Measurements from ENCODE around the gene SRPK2. TPM values are rescaled to one million over a fixed set of nuclear protein-coding genes. Genes with fewer than 3 reads are reported as not detected.

The SRPK2 gene
- polyA plus RNA-seq, 1 of the 3 experiments (the other 2 are of a cell fraction), result 15.4 TPM

- POLR2A ChIA-PET, result no interaction called here
- peaks cover 13% of the 10 kb centered on the region for H3F3A ChIP-seq (replicated peaks; ENCODE audit: insufficient read depth)
- CTCF ChIA-PET, result interaction anchor here (0.5 to 1.5 kb wide), 3 partner anchors 18 to 355 kb away, joined by 3 to 4 read pairs (median 3); no protein-coding TSS in a partner anchor
- no peaks in the 10 kb centered on the region for H3K9me2 ChIP-seq
- H3K9ac ChIP-seq, result no peak overlapping the region
- TF ChIP-seq NFIC (IDR thresholded peaks at IDR 0.05; ENCODE audit: borderline replicate concordance) (no peak), POLR2AphosphoS5 (IDR thresholded peaks at IDR 0.05; ENCODE audit: low read depth, low read length) (no peak), GATA2 (CRISPR knock-in tag; IDR thresholded peaks at IDR 0.05) (no peak), GABPA (IDR thresholded peaks at IDR 0.05; ENCODE audit: low read depth) (no peak), MEF2A (IDR thresholded peaks at IDR 0.05; ENCODE audit: borderline replicate concordance, low read depth) (no peak), SIN3A (IDR thresholded peaks at IDR 0.05; ENCODE audit: borderline replicate concordance, low read depth, low read length) (no peak), USF2 (IDR thresholded peaks at IDR 0.05; ENCODE audit: borderline replicate concordance, low read depth, low read length) (no peak), JUND (IDR thresholded peaks at IDR 0.05) (no peak), ZBTB33 (IDR thresholded peaks at IDR 0.05; ENCODE audit: borderline replicate concordance, low read depth) (no peak), USF1 (IDR thresholded peaks at IDR 0.05; ENCODE audit: borderline replicate concordance, low read depth) (no peak), TCF12 (IDR thresholded peaks at IDR 0.05) (no peak), TAF1 (IDR thresholded peaks at IDR 0.05; ENCODE audit: borderline replicate concordance, low read depth, low read length) (no peak)
- H3K27ac ChIP-seq (ENCODE audit: low read depth in 2 of 2, low read length in 1 of 2), result no peak overlapping the region
- no peak for DNase-seq
- H4K20me1 ChIP-seq (ENCODE audit: insufficient read depth), result peaks cover 56% of the 10 kb centered on the region
- H3K4me2 ChIP-seq, result no peak overlapping the region
- peaks cover 0 to 3% of the 10 kb centered on the region in 2 experiments for H3K36me3 ChIP-seq (replicated peaks in 1 of 2; ENCODE audit: control insufficient read depth in 1 of 2, insufficient read depth in 2 of 2, low read length in 1 of 2)
- 100% methylated on average over 2 of the region's 2 CpGs for WGBS (ENCODE audit: low lambda C conversion rate)
- no peaks in the 10 kb centered on the region for H3K9me3 ChIP-seq
- H3K4me1 ChIP-seq (ENCODE audit: control insufficient read depth in 1 of 2, insufficient read depth in 2 of 2, low read depth in 1 of 2, low read length in 1 of 2), result no peaks in the 10 kb centered on the region; a peak in 1 of 4 replicates
- H3K4me3 ChIP-seq (ENCODE audit: low read depth in 2 of 2, low read length in 1 of 2), result no peak overlapping the region
- H3K27me3 ChIP-seq (ENCODE audit: insufficient read depth), result no peaks in the 10 kb centered on the region
- H3K79me2 ChIP-seq (ENCODE audit: insufficient read depth), result peaks cover 94% of the 10 kb centered on the region
- no peak overlapping the region for H2AFZ ChIP-seq (ENCODE audit: low read depth)
Observed at GRCh38 chr7:105297985-105298384, 90.7 kb downstream of the SRPK2 start.

- Histone ChIP-seq H3K4me2 (no peak overlapping the region), H4K20me1 (ENCODE audit: insufficient read depth) (peaks cover 60% of the 10 kb centered on the region), H3K79me2 (ENCODE audit: insufficient read depth) (peaks cover 96% of the 10 kb centered on the region), H3K9me2 (no peaks in the 10 kb centered on the region), H3K27me3 (ENCODE audit: insufficient read depth) (no peaks in the 10 kb centered on the region), H3K4me3 (ENCODE audit: low read depth in 2 of 2, low read length in 1 of 2) (no peak overlapping the region), H3K9me3 (no peaks in the 10 kb centered on the region), H3K4me1 (ENCODE audit: control insufficient read depth in 1 of 2, insufficient read depth in 2 of 2, low read depth in 1 of 2, low read length in 1 of 2) (no peaks in the 10 kb centered on the region; a peak in 1 of 4 replicates), H3K27ac (ENCODE audit: low read depth in 2 of 2, low read length in 1 of 2) (no peak overlapping the region), H3K9ac (no peak overlapping the region), H3F3A (replicated peaks; ENCODE audit: insufficient read depth) (peaks cover 13% of the 10 kb centered on the region), H2AFZ (ENCODE audit: low read depth) (no peak overlapping the region), H3K36me3 (replicated peaks in 1 of 2; ENCODE audit: control insufficient read depth in 1 of 2, insufficient read depth in 2 of 2, low read length in 1 of 2) (peaks cover 0 to 3% of the 10 kb centered on the region in 2 experiments)
- TF ChIP-seq SMC3 (IDR thresholded peaks at IDR 0.05; ENCODE audit: low read depth, low read length), result no peak
- TF ChIP-seq RXRA (IDR thresholded peaks at IDR 0.05; ENCODE audit: borderline replicate concordance, low read depth), result no peak
- TF ChIP-seq RAD21 (IDR thresholded peaks at IDR 0.05; ENCODE audit: low read length), result no peak
- no peak for TF ChIP-seq TAF1 (IDR thresholded peaks at IDR 0.05; ENCODE audit: borderline replicate concordance, low read depth, low read length)
- TF ChIP-seq ELF1 (IDR thresholded peaks at IDR 0.05), result no peak
- TF ChIP-seq USF2 (IDR thresholded peaks at IDR 0.05; ENCODE audit: borderline replicate concordance, low read depth, low read length), result no peak
- no peak for TF ChIP-seq CTCF (IDR thresholded peaks at IDR 0.05)
- TF ChIP-seq FOSL2 (IDR thresholded peaks at IDR 0.05; ENCODE audit: borderline replicate concordance, low read depth), result no peak
- no peak for TF ChIP-seq FOXM1 (IDR thresholded peaks at IDR 0.05; ENCODE audit: low read depth)
- WGBS (ENCODE audit: low lambda C conversion rate), result 95% methylated on average over 5 of the region's 5 CpGs
- no peak for DNase-seq
- CTCF ChIA-PET, result interaction anchor here (1.5 kb wide), 1 partner anchor 17 kb away, joined by 4 read pairs; no protein-coding TSS in a partner anchor
- POLR2A ChIA-PET, result no interaction called here
Observed at GRCh38 chr7:105297309-105297708, 91.4 kb downstream of the SRPK2 start.

Measured in SK-N-SH (cell line).